Liver (tissue), 3 donors: ENCODE measurements around the gene TMEM273.

Experiments used
- FOXA1 ChIP-seq: IDR thresholded peaks from 2 replicates; pipeline ENCODE4 v1.6.1; 2016; ENCODE audit warnings: antibody characterized with exemption
- GABPA ChIP-seq, 2 donors: IDR thresholded peaks in 1 of 2; conservative IDR thresholded peaks in 1 of 2; 2 replicates each; pipeline ENCODE4 v1.6.1; 2016; ENCODE audit warnings: antibody characterized with exemption in 2 of 2, mild to moderate bottlenecking in 1 of 2, moderate library complexity in 1 of 2
- HNF4G ChIP-seq: IDR thresholded peaks from 2 replicates; pipeline ENCODE4 v1.6.1; 2016; ENCODE audit warnings: antibody characterized with exemption
- SP1 ChIP-seq: IDR thresholded peaks from 2 replicates; pipeline ENCODE4 v1.6.1; 2018; ENCODE audit warnings: antibody characterized with exemption, mild to moderate bottlenecking
- TAF1 ChIP-seq: conservative IDR thresholded peaks from 2 replicates; pipeline ENCODE4 v1.6.1; 2016; ENCODE audit warnings: antibody characterized with exemption, mild to moderate bottlenecking
- TF ChIP-seq, protein P1 (sequence below): fragments of 150-350 bp; IDR thresholded peaks from 2 replicates; pipeline ENCODE4 v1.5.1; 2017; ENCODE audit warnings: improper control_type of control experiment, low read depth, low read length; ENCODE audit not compliant: missing input control
- TF ChIP-seq, protein P2 (sequence below): IDR thresholded peaks from 2 replicates; pipeline ENCODE4 v1.6.1; 2016; ENCODE audit warnings: antibody characterized with exemption, mild to moderate bottlenecking
- donor health status: healthy.
- donor health status: healthy.

DNA sequence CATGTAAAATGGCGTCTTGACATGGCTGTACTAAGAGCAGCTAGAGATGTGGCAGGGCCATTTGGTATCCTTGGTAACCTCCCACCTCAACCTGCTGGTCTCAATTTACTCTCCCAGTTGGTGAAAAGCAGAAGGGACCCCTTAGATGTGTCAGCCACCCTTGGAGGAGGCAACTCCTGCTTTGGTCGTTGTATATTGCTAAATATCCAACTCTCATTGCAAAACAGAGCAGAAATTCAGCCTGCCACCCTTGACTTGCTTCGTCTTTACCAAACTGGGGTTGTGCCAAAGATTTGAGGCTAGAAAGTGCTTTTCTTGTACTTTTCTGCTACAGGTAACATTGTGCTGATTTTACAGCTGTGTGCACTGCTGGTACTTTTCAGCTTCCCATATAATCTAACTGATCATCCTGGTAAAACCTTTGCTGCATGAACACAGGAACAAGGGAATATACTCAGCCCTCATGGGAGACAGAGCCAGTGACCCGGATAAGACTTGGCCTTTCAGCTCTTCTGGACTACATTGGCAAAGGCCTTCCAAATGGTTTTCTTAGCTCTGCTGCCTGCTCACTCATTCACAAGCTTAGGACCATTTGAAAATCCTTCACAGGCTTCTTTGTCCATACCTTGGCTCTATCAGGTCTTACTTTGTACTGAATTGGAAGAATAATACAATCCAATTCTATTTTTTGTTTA, 70.7 kb downstream of the TMEM273 start:
- TF ChIP-seq TAF1 (no peak), GABPA (IDR thresholded peaks at IDR 0.05 in 1 of 2, conservative IDR thresholded peaks at IDR 0.05 in 1 of 2) (no peak), HNF4G (no peak), FOXA1 (no peak), SP1 (no peak)
- TF ChIP-seq, protein P1, sequence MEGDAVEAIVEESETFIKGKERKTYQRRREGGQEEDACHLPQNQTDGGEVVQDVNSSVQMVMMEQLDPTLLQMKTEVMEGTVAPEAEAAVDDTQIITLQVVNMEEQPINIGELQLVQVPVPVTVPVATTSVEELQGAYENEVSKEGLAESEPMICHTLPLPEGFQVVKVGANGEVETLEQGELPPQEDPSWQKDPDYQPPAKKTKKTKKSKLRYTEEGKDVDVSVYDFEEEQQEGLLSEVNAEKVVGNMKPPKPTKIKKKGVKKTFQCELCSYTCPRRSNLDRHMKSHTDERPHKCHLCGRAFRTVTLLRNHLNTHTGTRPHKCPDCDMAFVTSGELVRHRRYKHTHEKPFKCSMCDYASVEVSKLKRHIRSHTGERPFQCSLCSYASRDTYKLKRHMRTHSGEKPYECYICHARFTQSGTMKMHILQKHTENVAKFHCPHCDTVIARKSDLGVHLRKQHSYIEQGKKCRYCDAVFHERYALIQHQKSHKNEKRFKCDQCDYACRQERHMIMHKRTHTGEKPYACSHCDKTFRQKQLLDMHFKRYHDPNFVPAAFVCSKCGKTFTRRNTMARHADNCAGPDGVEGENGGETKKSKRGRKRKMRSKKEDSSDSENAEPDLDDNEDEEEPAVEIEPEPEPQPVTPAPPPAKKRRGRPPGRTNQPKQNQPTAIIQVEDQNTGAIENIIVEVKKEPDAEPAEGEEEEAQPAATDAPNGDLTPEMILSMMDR: no peak
- TF ChIP-seq, protein P2, sequence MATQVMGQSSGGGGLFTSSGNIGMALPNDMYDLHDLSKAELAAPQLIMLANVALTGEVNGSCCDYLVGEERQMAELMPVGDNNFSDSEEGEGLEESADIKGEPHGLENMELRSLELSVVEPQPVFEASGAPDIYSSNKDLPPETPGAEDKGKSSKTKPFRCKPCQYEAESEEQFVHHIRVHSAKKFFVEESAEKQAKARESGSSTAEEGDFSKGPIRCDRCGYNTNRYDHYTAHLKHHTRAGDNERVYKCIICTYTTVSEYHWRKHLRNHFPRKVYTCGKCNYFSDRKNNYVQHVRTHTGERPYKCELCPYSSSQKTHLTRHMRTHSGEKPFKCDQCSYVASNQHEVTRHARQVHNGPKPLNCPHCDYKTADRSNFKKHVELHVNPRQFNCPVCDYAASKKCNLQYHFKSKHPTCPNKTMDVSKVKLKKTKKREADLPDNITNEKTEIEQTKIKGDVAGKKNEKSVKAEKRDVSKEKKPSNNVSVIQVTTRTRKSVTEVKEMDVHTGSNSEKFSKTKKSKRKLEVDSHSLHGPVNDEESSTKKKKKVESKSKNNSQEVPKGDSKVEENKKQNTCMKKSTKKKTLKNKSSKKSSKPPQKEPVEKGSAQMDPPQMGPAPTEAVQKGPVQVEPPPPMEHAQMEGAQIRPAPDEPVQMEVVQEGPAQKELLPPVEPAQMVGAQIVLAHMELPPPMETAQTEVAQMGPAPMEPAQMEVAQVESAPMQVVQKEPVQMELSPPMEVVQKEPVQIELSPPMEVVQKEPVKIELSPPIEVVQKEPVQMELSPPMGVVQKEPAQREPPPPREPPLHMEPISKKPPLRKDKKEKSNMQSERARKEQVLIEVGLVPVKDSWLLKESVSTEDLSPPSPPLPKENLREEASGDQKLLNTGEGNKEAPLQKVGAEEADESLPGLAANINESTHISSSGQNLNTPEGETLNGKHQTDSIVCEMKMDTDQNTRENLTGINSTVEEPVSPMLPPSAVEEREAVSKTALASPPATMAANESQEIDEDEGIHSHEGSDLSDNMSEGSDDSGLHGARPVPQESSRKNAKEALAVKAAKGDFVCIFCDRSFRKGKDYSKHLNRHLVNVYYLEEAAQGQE: no peak
